GM12878 (cell line): Measurements from ENCODE around the gene METRNL. TPM values are rescaled to one million over a fixed set of nuclear protein-coding genes. Genes with fewer than 3 reads are reported as not detected.

Source experiments
- ATAC-seq: fragments of 200-7000 bp; cut with Tn5 transposase; 3 replicates; pipeline ENCODE4 v1.9.1; 2020; ENCODE audit warnings: mild to moderate bottlenecking, moderate library complexity
- BruUV-seq: library from RNA; stranded (reverse); fragments of 400-500 nt; replicated peaks from 2 replicates; lab custom pipeline; 2021; lab: Mats Ljungman, UMichigan
- CTCF ChIA-PET: fragments of 300-600 bp; sonication (Branson Sonifier 250); formaldehyde crosslinking; extraction: SDS; loops from one replicate; lab custom pipeline; 2021; ENCODE audit warnings: inconsistent platforms; lab: Yijun Ruan, JAX
- POLR2A ChIA-PET: fragments of 350-600 bp; formaldehyde crosslinking; extraction: SDS; loops from one replicate; lab custom pipeline; 2021; ENCODE audit warnings: inconsistent platforms; lab: Charles Lee
- RAD21 ChIA-PET: fragments of 300-600 bp; sonication (Branson Sonifier 250); formaldehyde crosslinking; loops from one replicate; lab custom pipeline; 2023; ENCODE audit warnings: antibody characterized with exemption; ENCODE audit not compliant: unreplicated experiment; lab: Charles Lee
- SMC1A ChIA-PET: fragments of 300-600 bp; sonication (Branson Sonifier 250); formaldehyde crosslinking; loops from one replicate; lab custom pipeline; 2023; ENCODE audit not compliant: unreplicated experiment, uncharacterized antibody; lab: Charles Lee
- DNase-seq: peaks from one replicate; pipeline ENCODE4 v3.0.0-alpha.2; 2011; ENCODE audit warnings: low read depth, low spot score
- FAIRE-seq: peaks from 3 replicates; lab custom pipeline; 2011; peaks lifted over from hg19 to GRCh38; lab: Jason Lieb, UNC
- H2AFZ ChIP-seq: 2 replicates; pipeline ENCODE4 v1.6.0; 2011; ENCODE audit warnings: low read depth, low read length, control low read depth; ENCODE audit not compliant: control insufficient read depth
- H3K27ac ChIP-seq: 2 replicates; pipeline ENCODE4 v1.5.1; 2011; ENCODE audit warnings: control low read depth; ENCODE audit not compliant: control insufficient read depth, insufficient read depth
- H3K27me3 ChIP-seq, 2 experiments: replicated peaks in 1 of 2; 2 replicates each; pipeline versions ENCODE4 v1.6.0 to v1.6.1; 2011; ENCODE audit warnings: low read length in 1 of 2; ENCODE audit not compliant: control insufficient read depth in 2 of 2, insufficient read depth in 2 of 2
- H3K36me3 ChIP-seq, 2 experiments: 2 replicates each; pipeline ENCODE4 v1.5.1; 2011; ENCODE audit warnings: low read length in 1 of 2; ENCODE audit not compliant: control insufficient read depth in 2 of 2, insufficient read depth in 2 of 2
- H3K4me1 ChIP-seq: 2 replicates; pipeline ENCODE4 v1.6.1; 2011; ENCODE audit warnings: mild to moderate bottlenecking, low read length, moderate library complexity, mixed read lengths; ENCODE audit not compliant: control insufficient read depth, insufficient read depth
- H3K4me2 ChIP-seq: 2 replicates; pipeline ENCODE4 v1.6.0; 2011; ENCODE audit warnings: control low read depth; ENCODE audit not compliant: control insufficient read depth, insufficient read depth
- H3K4me3 ChIP-seq: fragments of 200-600 bp; sonication (generic); 2 replicates; pipeline ENCODE4 v1.5.1; 2016
- H3K79me2 ChIP-seq: 2 replicates; pipeline ENCODE4 v1.6.0; 2011; ENCODE audit warnings: low read length; ENCODE audit not compliant: control insufficient read depth, insufficient read depth
- H3K9ac ChIP-seq: 2 replicates; pipeline ENCODE4 v1.8.0; 2011; ENCODE audit warnings: low read length, control low read depth, mixed read lengths; ENCODE audit not compliant: control insufficient read depth, insufficient read depth
- H3K9me3 ChIP-seq: replicated peaks from 3 replicates; pipeline ENCODE4 v1.5.1; 2011; ENCODE audit warnings: mild to moderate bottlenecking, low read length; ENCODE audit not compliant: control insufficient read depth, insufficient read depth
- H4K20me1 ChIP-seq: 2 replicates; pipeline ENCODE4 v1.6.0; 2011; ENCODE audit not compliant: control insufficient read depth, insufficient read depth
- EGR1 ChIP-seq, 2 experiments: IDR thresholded peaks; 1 replicate in 1 of 2; 2 replicates in 1 of 2; pipeline ENCODE4 v1.6.1; 2011 to 2012; ENCODE audit warnings: low read depth in 2 of 2, low read length in 2 of 2, borderline replicate concordance in 1 of 2, mild to moderate bottlenecking in 1 of 2, moderate library complexity in 1 of 2
- EP300 ChIP-seq, 2 experiments: fragments of 150-350 bp in 1 of 2; IDR thresholded peaks; 2 replicates each; pipeline ENCODE4 v1.6.1; 2011 to 2012; ENCODE audit warnings: low read depth in 2 of 2, low read length in 2 of 2, borderline replicate concordance in 1 of 2, improper control_type of control experiment in 1 of 2, inconsistent platforms in 1 of 2; ENCODE audit not compliant: control insufficient read depth in 1 of 2
- FOXK2 ChIP-seq: fragments of 450-650 bp; IDR thresholded peaks from 2 replicates; pipeline ENCODE4 v1.6.1; 2017; ENCODE audit warnings: mild to moderate bottlenecking, moderate library complexity
- HDAC6 ChIP-seq: fragments of 200-600 bp; sonication (generic); IDR thresholded peaks from one replicate; pipeline ENCODE4 v1.8.0; 2017; ENCODE audit warnings: antibody characterized with exemption; ENCODE audit not compliant: unreplicated experiment
- HDGF ChIP-seq: fragments of 450-650 bp; IDR thresholded peaks from 2 replicates; pipeline ENCODE4 v1.6.1; 2016; ENCODE audit warnings: antibody characterized with exemption
- KDM1A ChIP-seq: fragments of 200-600 bp; sonication (generic); IDR thresholded peaks from 2 replicates; pipeline ENCODE4 v1.6.1; 2016; ENCODE audit warnings: borderline replicate concordance
- KLF5 ChIP-seq: fragments of 450-650 bp; IDR thresholded peaks from 2 replicates; pipeline ENCODE4 v1.6.1; 2014; ENCODE audit warnings: mild to moderate bottlenecking; ENCODE audit not compliant: partially characterized antibody
- MTA2 ChIP-seq: fragments of 450-650 bp; IDR thresholded peaks from 2 replicates; pipeline ENCODE4 v1.6.1; 2016; ENCODE audit warnings: low read depth, mild to moderate bottlenecking, moderate library complexity
- NFIC ChIP-seq: IDR thresholded peaks from 2 replicates; pipeline ENCODE4 v1.6.1; 2012; ENCODE audit warnings: low read depth, mild to moderate bottlenecking, inconsistent platforms, low read length, moderate library complexity
- POLR2AphosphoS5 ChIP-seq: IDR thresholded peaks from 2 replicates; pipeline ENCODE4 v1.6.1; 2011; ENCODE audit warnings: mild to moderate bottlenecking, low read length, inconsistent platforms
- RFX5 ChIP-seq: IDR thresholded peaks from 2 replicates; pipeline ENCODE4 v1.6.1; 2011; ENCODE audit warnings: low read depth, low read length, improper control_type of control experiment
- SIN3A ChIP-seq: IDR thresholded peaks from 2 replicates; pipeline ENCODE4 v1.6.1; 2012; ENCODE audit warnings: low read depth, low read length, improper control_type of control experiment
- SIX5 ChIP-seq: IDR thresholded peaks from 2 replicates; pipeline ENCODE4 v1.6.1; 2011; ENCODE audit warnings: mild to moderate bottlenecking, low read depth, low read length, moderate library complexity; ENCODE audit not compliant: severe bottlenecking
- TCF7 ChIP-seq: IDR thresholded peaks from 2 replicates; pipeline ENCODE4 v1.6.1; 2014; ENCODE audit warnings: antibody characterized with exemption, borderline replicate concordance
- WRNIP1 ChIP-seq: IDR thresholded peaks from 2 replicates; pipeline ENCODE4 v1.6.1; 2011; ENCODE audit warnings: low read depth, low read length, improper control_type of control experiment, borderline replicate concordance
- YBX1 ChIP-seq: fragments of 450-650 bp; IDR thresholded peaks from 2 replicates; pipeline ENCODE4 v1.6.1; 2016; ENCODE audit warnings: antibody characterized with exemption
- WGBS: methylation state at CpG from one replicate; pipeline ENCODE4 v1.1.6; 2016; ENCODE audit warnings: low lambda C conversion rate; ENCODE audit not compliant: insufficient replicate concordance, insufficient coverage; ENCODE audit errors: missing lambda C conversion rate; 5-methylcytosine and 5-hydroxymethylcytosine counted together
- in situ Hi-C: fragments of 300-500 bp; cut with MboI; formaldehyde crosslinking; loops from 9 replicates; pipeline ENCODE4 v1.14.3; 2018; ENCODE audit warnings: mixed read lengths
- intact Hi-C: fragments of 100-400 bp; cut with micrococcal nuclease; formaldehyde crosslinking; loops from one replicate; pipeline ENCODE4 v1.14.2; 2022; ENCODE audit not compliant: unreplicated experiment
- polyA plus RNA-seq, 11 experiments: library from polyadenylated mRNA; depleted of rRNA in 4 of 11; unstranded in 6 of 11; stranded (reverse) in 5 of 11; fragments of >200 nt; fragmentation: Nextera tagmentation in 4 of 11; fragmentation: Illumina TruSeq in 1 of 11; extraction: Ambion mirVana in 4 of 11; extraction: Trizol in 1 of 11; gene quantifications; 1 replicate in 1 of 11; 2 replicates in 10 of 11; pipeline versions ENCODE4 v1.2.1 to v1.2.3, GENCODE V29; 2011 to 2016; ENCODE audit warnings: inconsistent platforms in 2 of 11, missing spikeins in 2 of 11, low read depth in 1 of 11
- total RNA-seq, 4 experiments: library from RNA; depleted of rRNA in 3 of 4; stranded (reverse); fragments of >200 nt in 3 of 4; fragmentation: Illumina TruSeq in 1 of 4; extraction: Trizol in 1 of 4; gene quantifications; 2 replicates each; pipeline versions ENCODE4 v1.2.1 to v1.2.3, GENCODE V29; 2013 to 2021
- TF ChIP-seq, protein P1 (sequence below): IDR thresholded peaks from 2 replicates; pipeline ENCODE4 v1.6.1; 2012; ENCODE audit warnings: low read depth, low read length, improper control_type of control experiment
- TF ChIP-seq, protein P2 (sequence below): IDR thresholded peaks from 2 replicates; pipeline ENCODE4 v1.6.1; 2011; ENCODE audit warnings: borderline replicate concordance, low read depth, mild to moderate bottlenecking, moderate library complexity, low read length; ENCODE audit not compliant: insufficient read depth, poor library complexity, severe bottlenecking
- TF ChIP-seq, protein P3 (sequence below), 3 experiments: IDR thresholded peaks in 2 of 3; conservative IDR thresholded peaks in 1 of 3; 2 replicates each; pipeline ENCODE4 v1.5.1; 2011; ENCODE audit warnings: low read depth in 3 of 3, low read length in 3 of 3, mild to moderate bottlenecking in 3 of 3, control low read depth in 2 of 3, moderate library complexity in 2 of 3, inconsistent platforms in 1 of 3, mixed read lengths in 1 of 3; ENCODE audit not compliant: control insufficient read depth in 2 of 3, insufficient read depth in 1 of 3; ENCODE audit errors: extremely low read depth in 1 of 3

The METRNL gene
- total and polyA plus RNA-seq, 10 of the 15 experiments (the other 5 are each of a cell fraction or from before 2014, with no cell fraction given), result 0.05 to 3.7 (median 0.48) TPM; not detected in 2

DNA sequence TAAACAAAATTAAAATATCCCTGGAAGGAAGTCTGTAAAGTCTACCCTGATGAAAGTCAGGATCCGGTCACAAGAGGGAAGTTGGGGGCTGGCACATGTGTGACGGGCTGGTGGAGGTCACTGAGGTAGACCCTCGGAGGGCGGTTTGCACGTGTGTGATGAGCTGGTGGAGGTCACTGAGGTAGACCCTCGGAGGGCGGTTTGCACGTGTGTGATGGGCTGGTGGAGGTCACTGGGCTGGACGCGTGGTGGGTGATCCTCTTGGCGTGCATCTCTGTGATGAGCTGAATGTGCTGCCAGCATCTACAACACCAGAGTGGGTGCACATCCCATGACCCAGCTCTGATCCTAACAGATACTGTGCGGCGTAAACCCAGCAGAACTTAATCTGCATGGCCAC lies 43.7 kb upstream of the METRNL start:
- 95% methylated on average over 13 of the region's 13 CpGs for WGBS
- SMC1A ChIA-PET, result no interaction called here
- no peaks in the 10 kb centered on the region for H3K79me2 ChIP-seq
- POLR2A ChIA-PET, result no interaction called here
- DNase-seq, result no peak
- H3K4me3 ChIP-seq, result no peak overlapping the region
- ATAC-seq, result no peak
- in situ Hi-C loops, result no loop called here
- H2AFZ ChIP-seq, result no peak overlapping the region
- no peak for FAIRE-seq
- RAD21 ChIA-PET, result no interaction called here
- no peak overlapping the region for H3K4me2 ChIP-seq
- intact Hi-C loops, result no loop called here
- H3K9me3 ChIP-seq, result peaks cover 4% of the 10 kb centered on the region
- H3K27me3 ChIP-seq, result no peaks in the 10 kb centered on the region
- H3K36me3 ChIP-seq, result peaks cover 0 to 2% of the 10 kb centered on the region in 2 experiments; a peak in 2 of 4 replicates
- TF ChIP-seq NFIC, result no peak
- no peak for TF ChIP-seq TCF7
- no peak for TF ChIP-seq EP300 (IDR thresholded peaks at IDR 0.05; ENCODE audit: borderline replicate concordance in 1 of 2, control insufficient read depth in 1 of 2, low read depth in 2 of 2, low read length in 2 of 2)
- no peak for TF ChIP-seq YBX1
- TF ChIP-seq, protein P1, sequence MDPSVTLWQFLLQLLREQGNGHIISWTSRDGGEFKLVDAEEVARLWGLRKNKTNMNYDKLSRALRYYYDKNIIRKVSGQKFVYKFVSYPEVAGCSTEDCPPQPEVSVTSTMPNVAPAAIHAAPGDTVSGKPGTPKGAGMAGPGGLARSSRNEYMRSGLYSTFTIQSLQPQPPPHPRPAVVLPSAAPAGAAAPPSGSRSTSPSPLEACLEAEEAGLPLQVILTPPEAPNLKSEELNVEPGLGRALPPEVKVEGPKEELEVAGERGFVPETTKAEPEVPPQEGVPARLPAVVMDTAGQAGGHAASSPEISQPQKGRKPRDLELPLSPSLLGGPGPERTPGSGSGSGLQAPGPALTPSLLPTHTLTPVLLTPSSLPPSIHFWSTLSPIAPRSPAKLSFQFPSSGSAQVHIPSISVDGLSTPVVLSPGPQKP, result no peak
- TF ChIP-seq HDAC6, result no peak
- no peak for TF ChIP-seq SIX5
- no peak for TF ChIP-seq POLR2AphosphoS5
- TF ChIP-seq, protein P2, sequence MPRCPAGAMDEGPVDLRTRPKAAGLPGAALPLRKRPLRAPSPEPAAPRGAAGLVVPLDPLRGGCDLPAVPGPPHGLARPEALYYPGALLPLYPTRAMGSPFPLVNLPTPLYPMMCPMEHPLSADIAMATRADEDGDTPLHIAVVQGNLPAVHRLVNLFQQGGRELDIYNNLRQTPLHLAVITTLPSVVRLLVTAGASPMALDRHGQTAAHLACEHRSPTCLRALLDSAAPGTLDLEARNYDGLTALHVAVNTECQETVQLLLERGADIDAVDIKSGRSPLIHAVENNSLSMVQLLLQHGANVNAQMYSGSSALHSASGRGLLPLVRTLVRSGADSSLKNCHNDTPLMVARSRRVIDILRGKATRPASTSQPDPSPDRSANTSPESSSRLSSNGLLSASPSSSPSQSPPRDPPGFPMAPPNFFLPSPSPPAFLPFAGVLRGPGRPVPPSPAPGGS, result no peak
- TF ChIP-seq RFX5, result no peak
- no peak for TF ChIP-seq WRNIP1
- no peak for TF ChIP-seq SIN3A
- TF ChIP-seq EGR1 (IDR thresholded peaks at IDR 0.05; ENCODE audit: borderline replicate concordance in 1 of 2, low read depth in 2 of 2, low read length in 2 of 2), result no peak
- no peak for TF ChIP-seq HDGF
- TF ChIP-seq MTA2, result no peak
- no peak for TF ChIP-seq KLF5
- no peak for TF ChIP-seq FOXK2
- TF ChIP-seq, protein P3, sequence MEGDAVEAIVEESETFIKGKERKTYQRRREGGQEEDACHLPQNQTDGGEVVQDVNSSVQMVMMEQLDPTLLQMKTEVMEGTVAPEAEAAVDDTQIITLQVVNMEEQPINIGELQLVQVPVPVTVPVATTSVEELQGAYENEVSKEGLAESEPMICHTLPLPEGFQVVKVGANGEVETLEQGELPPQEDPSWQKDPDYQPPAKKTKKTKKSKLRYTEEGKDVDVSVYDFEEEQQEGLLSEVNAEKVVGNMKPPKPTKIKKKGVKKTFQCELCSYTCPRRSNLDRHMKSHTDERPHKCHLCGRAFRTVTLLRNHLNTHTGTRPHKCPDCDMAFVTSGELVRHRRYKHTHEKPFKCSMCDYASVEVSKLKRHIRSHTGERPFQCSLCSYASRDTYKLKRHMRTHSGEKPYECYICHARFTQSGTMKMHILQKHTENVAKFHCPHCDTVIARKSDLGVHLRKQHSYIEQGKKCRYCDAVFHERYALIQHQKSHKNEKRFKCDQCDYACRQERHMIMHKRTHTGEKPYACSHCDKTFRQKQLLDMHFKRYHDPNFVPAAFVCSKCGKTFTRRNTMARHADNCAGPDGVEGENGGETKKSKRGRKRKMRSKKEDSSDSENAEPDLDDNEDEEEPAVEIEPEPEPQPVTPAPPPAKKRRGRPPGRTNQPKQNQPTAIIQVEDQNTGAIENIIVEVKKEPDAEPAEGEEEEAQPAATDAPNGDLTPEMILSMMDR (IDR thresholded peaks at IDR 0.05 in 2 of 3, conservative IDR thresholded peaks at IDR 0.05 in 1 of 3; ENCODE audit: control insufficient read depth in 2 of 3, extremely low read depth in 1 of 3, insufficient read depth in 1 of 3, low read depth in 3 of 3, low read length in 3 of 3), result no peak
- no peak for TF ChIP-seq KDM1A
- no peak overlapping the region for H3K27ac ChIP-seq
- BruUV-seq, result no TSS peak
- no peak overlapping the region for H3K9ac ChIP-seq
- H4K20me1 ChIP-seq, result no peaks in the 10 kb centered on the region
- no peaks in the 10 kb centered on the region for H3K4me1 ChIP-seq
- CTCF ChIA-PET, result interaction anchor here (0.6 kb wide), 1 partner anchor 9 kb away, joined by 3 read pairs; no protein-coding TSS in a partner anchor
